Measurements from ENCODE around the gene COL28A1.

DNA sequence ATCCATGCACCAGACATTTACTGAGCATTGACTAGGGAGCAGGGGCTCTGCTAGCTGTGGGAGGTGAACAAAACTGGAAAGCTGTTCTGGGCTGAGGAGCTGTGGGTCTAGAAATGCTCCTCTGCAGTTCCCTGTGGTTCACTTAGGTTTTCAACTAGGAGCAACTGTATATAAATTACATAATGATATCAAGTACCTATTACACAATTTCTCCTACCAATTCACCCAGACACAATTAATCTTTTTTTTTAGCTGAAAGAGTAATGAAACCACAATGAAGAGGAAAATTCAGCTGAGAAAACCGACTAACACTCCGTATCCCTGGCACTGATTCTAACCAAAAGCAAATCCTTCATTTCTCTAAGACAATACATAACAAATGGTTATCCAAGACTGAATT is 39.4 kb downstream of the COL28A1 start:
- TF ChIP-seq EZH2 (IDR thresholded peaks at IDR 0.05; ENCODE audit: low read length) = no peak
- TF ChIP-seq CTCF (optimal IDR thresholded peaks at IDR 0.05 in 1 of 3, IDR thresholded peaks at IDR 0.05 in 1 of 3, conservative IDR thresholded peaks at IDR 0.05 in 1 of 3; ENCODE audit: extremely low read depth in 1 of 3, insufficient read depth in 2 of 3, low read length in 3 of 3) = no peak
